ENCODE results near the gene C1QTNF8.

Gene C1QTNF8

GRCh38 chr16:1082952-1083675, 12.9 kb downstream of the C1QTNF8 start:
- no peak for TF ChIP-seq NFIC (IDR thresholded peaks at IDR 0.05)
- no peak for TF ChIP-seq TAF1 (IDR thresholded peaks at IDR 0.05; ENCODE audit: low read depth)
- no peak for TF ChIP-seq TEAD4 (IDR thresholded peaks at IDR 0.05)
- TF ChIP-seq EP300 (IDR thresholded peaks at IDR 0.05; ENCODE audit: borderline replicate concordance) = no peak
- TF ChIP-seq, protein P1, sequence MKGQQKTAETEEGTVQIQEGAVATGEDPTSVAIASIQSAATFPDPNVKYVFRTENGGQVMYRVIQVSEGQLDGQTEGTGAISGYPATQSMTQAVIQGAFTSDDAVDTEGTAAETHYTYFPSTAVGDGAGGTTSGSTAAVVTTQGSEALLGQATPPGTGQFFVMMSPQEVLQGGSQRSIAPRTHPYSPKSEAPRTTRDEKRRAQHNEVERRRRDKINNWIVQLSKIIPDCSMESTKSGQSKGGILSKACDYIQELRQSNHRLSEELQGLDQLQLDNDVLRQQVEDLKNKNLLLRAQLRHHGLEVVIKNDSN (IDR thresholded peaks at IDR 0.05) = no peak
- TF ChIP-seq RAD21 (IDR thresholded peaks at IDR 0.05; ENCODE audit: low read depth) = no peak
- TF ChIP-seq REST (IDR thresholded peaks at IDR 0.05; ENCODE audit: low read depth) = no peak
- TF ChIP-seq FOXM1 (IDR thresholded peaks at IDR 0.05; ENCODE audit: borderline replicate concordance, low read depth) = no peak
- TF ChIP-seq ZBTB7A (IDR thresholded peaks at IDR 0.05; ENCODE audit: low read depth) = no peak
- TF ChIP-seq CEBPB (IDR thresholded peaks at IDR 0.05) = no peak
- TF ChIP-seq EGR1 (IDR thresholded peaks at IDR 0.05) = no peak
- TF ChIP-seq, protein P2, sequence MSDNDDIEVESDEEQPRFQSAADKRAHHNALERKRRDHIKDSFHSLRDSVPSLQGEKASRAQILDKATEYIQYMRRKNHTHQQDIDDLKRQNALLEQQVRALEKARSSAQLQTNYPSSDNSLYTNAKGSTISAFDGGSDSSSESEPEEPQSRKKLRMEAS (IDR thresholded peaks at IDR 0.05) = no peak
- no peak for TF ChIP-seq YY1 (IDR thresholded peaks at IDR 0.05; ENCODE audit: low read depth)
- TF ChIP-seq TCF12 (IDR thresholded peaks at IDR 0.05; ENCODE audit: low read depth) = no peak
- no peak for TF ChIP-seq CREB1 (IDR thresholded peaks at IDR 0.05; ENCODE audit: low read depth)

DNA sequence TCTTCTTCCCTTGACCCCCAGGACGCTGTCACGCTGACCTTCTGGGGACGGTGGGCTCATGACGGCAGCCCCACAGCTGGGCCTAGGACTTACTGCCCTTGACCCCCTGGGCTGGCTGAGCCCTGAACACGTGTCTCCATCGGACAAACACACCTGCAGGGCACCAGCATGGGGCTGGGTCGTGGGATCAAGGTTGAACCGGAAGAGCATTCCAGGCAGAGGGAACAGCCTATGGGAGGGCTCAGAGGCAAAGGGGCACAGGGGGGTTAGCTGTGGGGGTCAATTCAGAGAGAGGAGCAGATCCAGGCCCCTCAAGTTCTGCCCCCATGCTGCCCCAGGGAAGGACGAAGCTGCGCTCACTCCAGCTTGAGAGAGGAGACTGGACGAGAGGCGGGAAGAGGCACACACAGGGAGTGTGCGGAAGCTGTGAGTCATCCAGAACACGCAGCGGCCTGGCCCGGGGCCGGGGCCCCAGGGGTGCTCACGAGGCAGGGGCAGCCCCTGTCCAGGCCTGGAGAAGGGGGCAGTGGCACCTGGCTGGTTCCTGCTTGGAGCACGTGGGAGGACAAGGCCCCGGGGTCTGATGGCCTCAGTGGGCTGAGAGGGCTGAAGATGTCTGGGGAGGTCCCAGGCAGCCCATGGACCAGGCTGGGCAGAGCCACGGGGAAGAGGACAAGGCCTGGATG, 13.6 kb downstream of the C1QTNF8 start:
- TF ChIP-seq REST (IDR thresholded peaks at IDR 0.05; ENCODE audit: low read depth) = no peak
- no peak for TF ChIP-seq EP300 (IDR thresholded peaks at IDR 0.05; ENCODE audit: borderline replicate concordance)
- TF ChIP-seq CEBPB (IDR thresholded peaks at IDR 0.05) = no peak
- no peak for TF ChIP-seq TCF12 (IDR thresholded peaks at IDR 0.05; ENCODE audit: low read depth)
- TF ChIP-seq, protein P1 (IDR thresholded peaks at IDR 0.05) = no peak
- TF ChIP-seq, protein P2 (IDR thresholded peaks at IDR 0.05) = no peak
- TF ChIP-seq YY1 (IDR thresholded peaks at IDR 0.05; ENCODE audit: low read depth) = no peak
- no peak for TF ChIP-seq RAD21 (IDR thresholded peaks at IDR 0.05; ENCODE audit: low read depth)
- TF ChIP-seq EGR1 (IDR thresholded peaks at IDR 0.05) = no peak
- TF ChIP-seq CREB1 (IDR thresholded peaks at IDR 0.05; ENCODE audit: low read depth) = no peak
- no peak for TF ChIP-seq ZBTB7A (IDR thresholded peaks at IDR 0.05; ENCODE audit: low read depth)
- no peak for TF ChIP-seq FOXM1 (IDR thresholded peaks at IDR 0.05; ENCODE audit: borderline replicate concordance, low read depth)
- TF ChIP-seq TEAD4 (IDR thresholded peaks at IDR 0.05) = no peak
- no peak for TF ChIP-seq TAF1 (IDR thresholded peaks at IDR 0.05; ENCODE audit: low read depth)
- TF ChIP-seq NFIC (IDR thresholded peaks at IDR 0.05) = no peak

DNA sequence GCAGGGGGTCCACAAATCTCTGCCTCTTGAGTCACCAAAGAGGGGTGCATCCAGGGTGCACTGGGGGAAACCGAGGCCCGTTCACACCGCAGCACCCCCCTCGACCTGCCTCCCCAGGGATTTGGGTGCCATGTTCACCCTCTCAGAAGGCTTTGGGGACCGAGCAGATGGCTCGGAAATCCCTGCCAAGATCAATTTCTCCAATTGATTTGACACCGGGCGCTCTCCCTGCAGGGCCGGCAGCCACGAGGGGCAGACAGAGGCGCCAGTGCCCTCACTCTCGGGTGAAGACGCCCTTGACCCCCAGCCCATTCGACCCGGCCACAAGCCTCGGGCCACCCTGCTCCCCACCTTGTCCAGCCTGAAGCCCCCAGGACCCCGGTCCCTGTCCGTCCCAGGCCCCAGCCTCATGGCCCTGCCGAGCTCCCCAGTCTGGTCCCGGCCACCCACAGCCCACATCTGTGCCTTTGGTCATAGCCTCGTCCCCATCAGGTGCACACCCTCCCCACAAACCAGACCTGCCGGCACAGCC, 14.2 kb downstream of the C1QTNF8 start:
- no peak for TF ChIP-seq FOXM1 (IDR thresholded peaks at IDR 0.05; ENCODE audit: borderline replicate concordance, low read depth)
- TF ChIP-seq TAF1 (IDR thresholded peaks at IDR 0.05; ENCODE audit: low read depth) = no peak
- no peak for TF ChIP-seq TCF12 (IDR thresholded peaks at IDR 0.05; ENCODE audit: low read depth)
- TF ChIP-seq, protein P2 (IDR thresholded peaks at IDR 0.05) = no peak

GRCh38 chr16:1080801-1081733, 15.0 kb downstream of the C1QTNF8 start:
- TF ChIP-seq EP300 (IDR thresholded peaks at IDR 0.05; ENCODE audit: borderline replicate concordance) (no peak), ZBTB7A (IDR thresholded peaks at IDR 0.05; ENCODE audit: low read depth) (no peak), CEBPB (IDR thresholded peaks at IDR 0.05) (no peak), REST (IDR thresholded peaks at IDR 0.05; ENCODE audit: low read depth) (no peak), YY1 (IDR thresholded peaks at IDR 0.05; ENCODE audit: low read depth) (no peak), CREB1 (IDR thresholded peaks at IDR 0.05; ENCODE audit: low read depth) (no peak)
- TF ChIP-seq, protein P1 (IDR thresholded peaks at IDR 0.05) = no peak

All from Ishikawa (cell line).